IMR-90 (cell line): ENCODE data around the gene TYRP1.

Source experiments
- CTCF ChIP-seq: conservative IDR thresholded peaks from 2 replicates; pipeline ENCODE4 v1.5.1; 2012; ENCODE audit warnings: mild to moderate bottlenecking, low read depth, low read length, improper control_type of control experiment
- ELK1 ChIP-seq: fragments of 150-350 bp; IDR thresholded peaks from 2 replicates; pipeline ENCODE4 v1.6.1; 2016; ENCODE audit warnings: low read depth, mild to moderate bottlenecking, low read length, moderate library complexity, borderline replicate concordance
- POLR2A ChIP-seq: IDR thresholded peaks from 2 replicates; pipeline ENCODE4 v1.6.1; 2012; ENCODE audit warnings: mild to moderate bottlenecking, low read depth, low read length
- RAD21 ChIP-seq: IDR thresholded peaks from 2 replicates; pipeline ENCODE4 v1.6.1; 2012; ENCODE audit warnings: low read length, improper control_type of control experiment
- RFX5 ChIP-seq: IDR thresholded peaks from 2 replicates; pipeline ENCODE4 v1.8.0; 2012; ENCODE audit warnings: low read depth, mild to moderate bottlenecking, low read length, moderate library complexity
- SMC3 ChIP-seq: fragments of 150-350 bp; IDR thresholded peaks from 2 replicates; pipeline ENCODE4 v1.6.1; 2016; ENCODE audit warnings: low read depth, mild to moderate bottlenecking, antibody characterized with exemption, low read length, moderate library complexity

- TF ChIP-seq RFX5 (no peak), RAD21 (no peak), SMC3 (no peak), CTCF (no peak), POLR2A (no peak), ELK1 (no peak)
Observed at GRCh38 chr9:12680341-12680740, 12.8 kb upstream of the TYRP1 start.
